ENCODE measurements around the gene METTL25.

The METTL25 gene

GRCh38 chr12:82456633-82457032 lies 98.3 kb downstream of the METTL25 start:
- no peak overlapping the region for H3K4me3 ChIP-seq (ENCODE audit: low read depth in 1 of 2, low read length in 2 of 2)
- no peaks in the 10 kb centered on the region for H3K27me3 ChIP-seq (ENCODE audit: control insufficient read depth in 1 of 2, insufficient read depth in 2 of 2, low read length in 2 of 2)
- H3K9ac ChIP-seq (ENCODE audit: low read depth in 1 of 2, low read length in 2 of 2) = no peak overlapping the region
- H3K27ac ChIP-seq (ENCODE audit: low read depth, low read length) = no peak overlapping the region
- no peaks in the 10 kb centered on the region for H3K9me3 ChIP-seq (ENCODE audit: control insufficient read depth in 1 of 2, low read length in 2 of 2)
- H3K4me1 ChIP-seq (ENCODE audit: control insufficient read depth in 1 of 2, insufficient read depth in 2 of 2, low read length in 2 of 2) = no peaks in the 10 kb centered on the region
- peaks cover 4% of the 10 kb centered on the region in 2 donors for H3K36me3 ChIP-seq (ENCODE audit: control insufficient read depth in 1 of 2, insufficient read depth in 2 of 2, low read length in 2 of 2)

- no peaks in the 10 kb centered on the region for H3K4me1 ChIP-seq (ENCODE audit: control insufficient read depth in 1 of 2, insufficient read depth in 2 of 2, low read length in 2 of 2)
- no peaks in the 10 kb centered on the region for H3K9me3 ChIP-seq (ENCODE audit: control insufficient read depth in 1 of 2, low read length in 2 of 2)
- no peak overlapping the region for H3K27ac ChIP-seq (ENCODE audit: low read depth, low read length)
- H3K9ac ChIP-seq (ENCODE audit: low read depth in 1 of 2, low read length in 2 of 2) = no peak overlapping the region
- H3K27me3 ChIP-seq (ENCODE audit: control insufficient read depth in 1 of 2, insufficient read depth in 2 of 2, low read length in 2 of 2) = no peaks in the 10 kb centered on the region
- H3K4me3 ChIP-seq (ENCODE audit: low read depth in 1 of 2, low read length in 2 of 2) = no peak overlapping the region
- peaks cover 4% of the 10 kb centered on the region in 2 donors for H3K36me3 ChIP-seq (ENCODE audit: control insufficient read depth in 1 of 2, insufficient read depth in 2 of 2, low read length in 2 of 2)
These were observed 99.8 kb downstream of the METTL25 start for GRCh38 chr12:82458101-82458500.

- no peaks in the 10 kb centered on the region for H3K9me3 ChIP-seq (ENCODE audit: control insufficient read depth in 1 of 2, low read length in 2 of 2)
- H3K36me3 ChIP-seq (ENCODE audit: control insufficient read depth in 1 of 2, insufficient read depth in 2 of 2, low read length in 2 of 2) = peaks cover 4% of the 10 kb centered on the region in 2 donors
- no peaks in the 10 kb centered on the region for H3K27me3 ChIP-seq (ENCODE audit: control insufficient read depth in 1 of 2, insufficient read depth in 2 of 2, low read length in 2 of 2)
- no peaks in the 10 kb centered on the region for H3K4me1 ChIP-seq (ENCODE audit: control insufficient read depth in 1 of 2, insufficient read depth in 2 of 2, low read length in 2 of 2)
- H3K27ac ChIP-seq (ENCODE audit: low read depth, low read length) = no peak overlapping the region
- H3K9ac ChIP-seq (ENCODE audit: low read depth in 1 of 2, low read length in 2 of 2) = no peak overlapping the region
- H3K4me3 ChIP-seq (ENCODE audit: low read depth in 1 of 2, low read length in 2 of 2) = no peak overlapping the region
These were observed 103.1 kb downstream of the METTL25 start for GRCh38 chr12:82461393-82461792.

GRCh38 chr12:82461836-82462235 lies 103.5 kb downstream of the METTL25 start:
- Histone ChIP-seq H3K4me3 (ENCODE audit: low read depth in 1 of 2, low read length in 2 of 2) (no peak overlapping the region), H3K36me3 (ENCODE audit: control insufficient read depth in 1 of 2, insufficient read depth in 2 of 2, low read length in 2 of 2) (peaks cover 4% of the 10 kb centered on the region in 2 donors), H3K4me1 (ENCODE audit: control insufficient read depth in 1 of 2, insufficient read depth in 2 of 2, low read length in 2 of 2) (no peaks in the 10 kb centered on the region)

GRCh38 chr12:82468563-82468962 lies 110.2 kb downstream of the METTL25 start:
- no peak overlapping the region for H3K9ac ChIP-seq (ENCODE audit: low read depth in 1 of 2, low read length in 2 of 2)
- H3K27ac ChIP-seq (ENCODE audit: low read depth, low read length) = no peak overlapping the region
- H3K4me1 ChIP-seq (ENCODE audit: control insufficient read depth in 1 of 2, insufficient read depth in 2 of 2, low read length in 2 of 2) = no peaks in the 10 kb centered on the region
- H3K36me3 ChIP-seq (ENCODE audit: control insufficient read depth in 1 of 2, insufficient read depth in 2 of 2, low read length in 2 of 2) = peaks cover 4 to 13% of the 10 kb centered on the region in 2 donors
- no peak overlapping the region for H3K4me3 ChIP-seq (ENCODE audit: low read depth in 1 of 2, low read length in 2 of 2)
- no peaks in the 10 kb centered on the region for H3K27me3 ChIP-seq (ENCODE audit: control insufficient read depth in 1 of 2, insufficient read depth in 2 of 2, low read length in 2 of 2)
- no peaks in the 10 kb centered on the region for H3K9me3 ChIP-seq (ENCODE audit: control insufficient read depth in 1 of 2, low read length in 2 of 2)

More at GRCh38 chr12:82461836-82462235, 103.5 kb downstream of the METTL25 start:
- Histone ChIP-seq H3K27ac (ENCODE audit: low read depth, low read length) (no peak overlapping the region), H3K9me3 (ENCODE audit: control insufficient read depth in 1 of 2, low read length in 2 of 2) (no peaks in the 10 kb centered on the region), H3K9ac (ENCODE audit: low read depth in 1 of 2, low read length in 2 of 2) (no peak overlapping the region), H3K27me3 (ENCODE audit: control insufficient read depth in 1 of 2, insufficient read depth in 2 of 2, low read length in 2 of 2) (no peaks in the 10 kb centered on the region)

GRCh38 chr12:82470906-82471512 lies 112.7 kb downstream of the METTL25 start:
- H3K36me3 ChIP-seq (ENCODE audit: control insufficient read depth in 1 of 2, insufficient read depth in 2 of 2, low read length in 2 of 2) = peaks cover 4 to 13% of the 10 kb centered on the region in 2 donors
- H3K4me3 ChIP-seq (ENCODE audit: low read depth in 1 of 2, low read length in 2 of 2) = no peak overlapping the region
- H3K27ac ChIP-seq (ENCODE audit: low read depth, low read length) = no peak overlapping the region
- H3K27me3 ChIP-seq (ENCODE audit: control insufficient read depth in 1 of 2, insufficient read depth in 2 of 2, low read length in 2 of 2) = no peaks in the 10 kb centered on the region
- H3K9me3 ChIP-seq (ENCODE audit: control insufficient read depth in 1 of 2, low read length in 2 of 2) = no peaks in the 10 kb centered on the region
- H3K9ac ChIP-seq (ENCODE audit: low read depth in 1 of 2, low read length in 2 of 2) = no peak overlapping the region
- no peaks in the 10 kb centered on the region for H3K4me1 ChIP-seq (ENCODE audit: control insufficient read depth in 1 of 2, insufficient read depth in 2 of 2, low read length in 2 of 2)

- Histone ChIP-seq H3K4me3 (ENCODE audit: low read depth in 1 of 2, low read length in 2 of 2) (no peak overlapping the region), H3K9me3 (ENCODE audit: control insufficient read depth in 1 of 2, low read length in 2 of 2) (no peaks in the 10 kb centered on the region), H3K9ac (ENCODE audit: low read depth in 1 of 2, low read length in 2 of 2) (no peak overlapping the region), H3K36me3 (ENCODE audit: control insufficient read depth in 1 of 2, insufficient read depth in 2 of 2, low read length in 2 of 2) (peaks cover 4 to 13% of the 10 kb centered on the region in 2 donors), H3K4me1 (ENCODE audit: control insufficient read depth in 1 of 2, insufficient read depth in 2 of 2, low read length in 2 of 2) (no peaks in the 10 kb centered on the region), H3K27me3 (ENCODE audit: control insufficient read depth in 1 of 2, insufficient read depth in 2 of 2, low read length in 2 of 2) (no peaks in the 10 kb centered on the region), H3K27ac (ENCODE audit: low read depth, low read length) (no peak overlapping the region)
These were observed 114.9 kb downstream of the METTL25 start for GRCh38 chr12:82473111-82473754.

GRCh38 chr12:82474181-82474797 lies 116.0 kb downstream of the METTL25 start:
- Histone ChIP-seq H3K27me3 (ENCODE audit: control insufficient read depth in 1 of 2, insufficient read depth in 2 of 2, low read length in 2 of 2) (no peaks in the 10 kb centered on the region), H3K9me3 (ENCODE audit: control insufficient read depth in 1 of 2, low read length in 2 of 2) (no peaks in the 10 kb centered on the region), H3K4me1 (ENCODE audit: control insufficient read depth in 1 of 2, insufficient read depth in 2 of 2, low read length in 2 of 2) (no peaks in the 10 kb centered on the region), H3K4me3 (ENCODE audit: low read depth in 1 of 2, low read length in 2 of 2) (no peak overlapping the region), H3K9ac (ENCODE audit: low read depth in 1 of 2, low read length in 2 of 2) (no peak overlapping the region), H3K27ac (ENCODE audit: low read depth, low read length) (no peak overlapping the region), H3K36me3 (ENCODE audit: control insufficient read depth in 1 of 2, insufficient read depth in 2 of 2, low read length in 2 of 2) (peaks cover 0 to 6% of the 10 kb centered on the region in 2 donors)

GRCh38 chr12:82474798-82475184 lies 116.5 kb downstream of the METTL25 start:
- Histone ChIP-seq H3K4me1 (ENCODE audit: control insufficient read depth in 1 of 2, insufficient read depth in 2 of 2, low read length in 2 of 2) (no peaks in the 10 kb centered on the region), H3K9ac (ENCODE audit: low read depth in 1 of 2, low read length in 2 of 2) (no peak overlapping the region), H3K27me3 (ENCODE audit: control insufficient read depth in 1 of 2, insufficient read depth in 2 of 2, low read length in 2 of 2) (no peaks in the 10 kb centered on the region), H3K27ac (ENCODE audit: low read depth, low read length) (no peak overlapping the region), H3K4me3 (ENCODE audit: low read depth in 1 of 2, low read length in 2 of 2) (no peak overlapping the region), H3K36me3 (ENCODE audit: control insufficient read depth in 1 of 2, insufficient read depth in 2 of 2, low read length in 2 of 2) (peaks cover 0 to 6% of the 10 kb centered on the region in 2 donors), H3K9me3 (ENCODE audit: control insufficient read depth in 1 of 2, low read length in 2 of 2) (no peaks in the 10 kb centered on the region)

- Histone ChIP-seq H3K36me3 (ENCODE audit: control insufficient read depth in 1 of 2, insufficient read depth in 2 of 2, low read length in 2 of 2) (peaks cover 0 to 6% of the 10 kb centered on the region in 2 donors), H3K27ac (ENCODE audit: low read depth, low read length) (no peak overlapping the region)
These were observed 116.9 kb downstream of the METTL25 start for GRCh38 chr12:82475211-82475610.

More at GRCh38 chr12:82475211-82475610, 116.9 kb downstream of the METTL25 start:
- Histone ChIP-seq H3K4me3 (ENCODE audit: low read depth in 1 of 2, low read length in 2 of 2) (no peak overlapping the region), H3K9ac (ENCODE audit: low read depth in 1 of 2, low read length in 2 of 2) (no peak overlapping the region), H3K4me1 (ENCODE audit: control insufficient read depth in 1 of 2, insufficient read depth in 2 of 2, low read length in 2 of 2) (no peaks in the 10 kb centered on the region), H3K27me3 (ENCODE audit: control insufficient read depth in 1 of 2, insufficient read depth in 2 of 2, low read length in 2 of 2) (no peaks in the 10 kb centered on the region), H3K9me3 (ENCODE audit: control insufficient read depth in 1 of 2, low read length in 2 of 2) (no peaks in the 10 kb centered on the region)
